Mammary epithelial cell (primary cell): ENCODE measurements around the gene FAM53B.

Experiments
- EZH2 ChIP-seq: IDR thresholded peaks from 2 replicates; pipeline ENCODE4 v1.6.1; 2012; ENCODE audit warnings: low read length, inconsistent platforms, borderline replicate concordance
- TF ChIP-seq, protein P1 (sequence below), 2 donors: IDR thresholded peaks in 1 of 2; conservative IDR thresholded peaks in 1 of 2; 2 replicates each; pipeline ENCODE4 v1.5.1; 2011 to 2012; ENCODE audit warnings: inconsistent platforms in 2 of 2, low read length in 2 of 2, mild to moderate bottlenecking in 2 of 2, control low read depth in 1 of 2, low read depth in 1 of 2; ENCODE audit not compliant: insufficient read depth in 1 of 2; ENCODE audit errors: extremely low read depth in 1 of 2

DNA sequence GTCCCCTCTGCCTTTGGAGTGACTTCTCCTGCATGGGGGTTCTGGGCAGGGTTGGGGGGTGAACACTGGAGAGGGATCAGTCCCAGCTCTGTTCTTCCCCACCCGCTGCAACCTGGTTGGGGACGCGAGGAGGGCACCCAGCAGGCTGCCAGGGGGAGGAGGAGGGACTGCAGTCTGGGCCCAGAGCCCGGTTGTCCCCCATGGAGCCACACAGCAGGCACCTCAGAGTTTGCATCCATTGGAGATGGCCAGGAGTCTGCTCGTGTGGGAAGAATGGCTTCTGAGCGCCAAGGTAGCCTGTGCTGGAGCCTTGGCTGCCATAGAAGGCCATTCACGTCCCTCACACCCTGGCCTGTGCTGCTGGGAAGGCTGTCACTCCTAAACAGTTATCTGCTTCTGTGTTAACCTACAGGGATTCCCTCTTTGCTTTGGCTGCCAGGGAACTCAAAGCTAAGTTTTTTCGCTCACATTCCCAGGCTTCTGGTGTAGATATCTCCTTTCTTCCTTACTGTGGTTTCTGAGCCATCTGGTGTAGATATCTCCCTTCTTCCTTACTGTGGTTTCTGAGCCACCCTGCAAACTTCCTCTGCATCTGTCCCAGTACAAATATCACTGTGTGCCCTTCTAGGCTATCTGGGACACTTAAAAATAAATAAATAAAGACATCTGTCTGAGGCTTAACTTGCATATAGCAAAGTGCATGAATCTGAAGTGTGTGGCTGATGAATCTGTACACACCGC, 148.9 kb downstream of the FAM53B start:
- TF ChIP-seq, protein P1, sequence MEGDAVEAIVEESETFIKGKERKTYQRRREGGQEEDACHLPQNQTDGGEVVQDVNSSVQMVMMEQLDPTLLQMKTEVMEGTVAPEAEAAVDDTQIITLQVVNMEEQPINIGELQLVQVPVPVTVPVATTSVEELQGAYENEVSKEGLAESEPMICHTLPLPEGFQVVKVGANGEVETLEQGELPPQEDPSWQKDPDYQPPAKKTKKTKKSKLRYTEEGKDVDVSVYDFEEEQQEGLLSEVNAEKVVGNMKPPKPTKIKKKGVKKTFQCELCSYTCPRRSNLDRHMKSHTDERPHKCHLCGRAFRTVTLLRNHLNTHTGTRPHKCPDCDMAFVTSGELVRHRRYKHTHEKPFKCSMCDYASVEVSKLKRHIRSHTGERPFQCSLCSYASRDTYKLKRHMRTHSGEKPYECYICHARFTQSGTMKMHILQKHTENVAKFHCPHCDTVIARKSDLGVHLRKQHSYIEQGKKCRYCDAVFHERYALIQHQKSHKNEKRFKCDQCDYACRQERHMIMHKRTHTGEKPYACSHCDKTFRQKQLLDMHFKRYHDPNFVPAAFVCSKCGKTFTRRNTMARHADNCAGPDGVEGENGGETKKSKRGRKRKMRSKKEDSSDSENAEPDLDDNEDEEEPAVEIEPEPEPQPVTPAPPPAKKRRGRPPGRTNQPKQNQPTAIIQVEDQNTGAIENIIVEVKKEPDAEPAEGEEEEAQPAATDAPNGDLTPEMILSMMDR (conservative IDR thresholded peaks at IDR 0.05 in 1 of 2, IDR thresholded peaks at IDR 0.05 in 1 of 2; ENCODE audit: extremely low read depth in 1 of 2, insufficient read depth in 1 of 2, low read depth in 1 of 2, low read length in 2 of 2) = no peak
- no peak for TF ChIP-seq EZH2
